WTC11 (cell line): ENCODE data around the gene PGGHG. TPM values are rescaled to one million over a fixed set of nuclear protein-coding genes. Genes with fewer than 3 reads are reported as not detected.

Experiments
- ATAC-seq: fragments of 200-7000 bp; cut with Tn5 transposase; 2 replicates; pipeline ENCODE4 v1.10.0; 2021; ENCODE audit warnings: mild to moderate bottlenecking, moderate library complexity
- CTCF ChIA-PET: fragments of 300-600 bp; sonication (Branson Sonifier 250); formaldehyde crosslinking; loops from one replicate; lab custom pipeline; 2021; ENCODE audit warnings: antibody characterized with exemption; lab: Charles Lee
- POLR2A ChIA-PET: fragments of 350-600 bp; sonication (Branson Sonifier 250); formaldehyde crosslinking; loops from one replicate; lab custom pipeline; 2021; ENCODE audit warnings: antibody characterized with exemption; lab: Charles Lee
- DNase-seq: peaks from one replicate; pipeline ENCODE4 v3.0.0; 2021; ENCODE audit warnings: low spot score
- H3K27ac Mint-ChIP-seq: 2 replicates; pipeline ENCODE4 v1.8.0; 2021; ENCODE audit warnings: mixed read lengths
- H3K27me3 Mint-ChIP-seq: 2 replicates; pipeline ENCODE4 v1.8.0; 2021; ENCODE audit warnings: low read depth, mild to moderate bottlenecking, moderate library complexity, mixed read lengths
- H3K36me3 Mint-ChIP-seq: 2 replicates; pipeline ENCODE4 v1.8.0; 2021; ENCODE audit warnings: mixed read lengths
- H3K4me1 Mint-ChIP-seq: 2 replicates; pipeline ENCODE4 v1.8.0; 2022; ENCODE audit warnings: mixed read lengths
- H3K4me3 Mint-ChIP-seq: 2 replicates; pipeline ENCODE4 v1.8.0; 2021; ENCODE audit warnings: mild to moderate bottlenecking, moderate library complexity, mixed read lengths
- H3K9me3 Mint-ChIP-seq: 2 replicates; pipeline ENCODE4 v1.8.0; 2021; ENCODE audit warnings: mixed read lengths
- CREB1 ChIP-seq: sonication (generic); formaldehyde crosslinking; IDR thresholded peaks from 2 replicates; pipeline ENCODE4 v1.8.0; 2023; ENCODE audit warnings: mild to moderate bottlenecking, missing genetic modification reagents
- ETV6 ChIP-seq: sonication (generic); formaldehyde crosslinking; IDR thresholded peaks from 2 replicates; pipeline ENCODE4 v1.8.1; 2022; ENCODE audit warnings: mild to moderate bottlenecking, missing genetic modification reagents
- IRF2 ChIP-seq: sonication (generic); formaldehyde crosslinking; IDR thresholded peaks from 2 replicates; pipeline ENCODE4 v1.8.0; 2022; ENCODE audit warnings: low read depth, missing genetic modification reagents, borderline replicate concordance
- JAZF1 ChIP-seq: fragments of 250-450 bp; sonication (Bioruptor Pico); IDR thresholded peaks from 2 replicates; pipeline ENCODE4 v1.9.0; 2021; ENCODE audit warnings: moderate library complexity, mild to moderate bottlenecking, inconsistent platforms
- MXD4 ChIP-seq: fragments of 250-450 bp; sonication (Bioruptor Pico); IDR thresholded peaks from 2 replicates; pipeline ENCODE4 v1.8.0; 2021; ENCODE audit warnings: mild to moderate bottlenecking, moderate library complexity, borderline replicate concordance
- RORB ChIP-seq: fragments of 250-450 bp; sonication (Bioruptor Pico); IDR thresholded peaks from 2 replicates; pipeline ENCODE4 v1.9.0; 2021; ENCODE audit warnings: mild to moderate bottlenecking
- ZBTB21 ChIP-seq: sonication (generic); formaldehyde crosslinking; IDR thresholded peaks from 2 replicates; pipeline ENCODE4 v1.8.1; 2023; ENCODE audit warnings: mild to moderate bottlenecking, missing genetic modification reagents, borderline replicate concordance
- ZNF138 ChIP-seq: sonication (generic); formaldehyde crosslinking; conservative IDR thresholded peaks from 2 replicates; pipeline ENCODE4 v1.8.1; 2022; ENCODE audit warnings: mild to moderate bottlenecking, moderate library complexity, missing genetic modification reagents
- ZNF317 ChIP-seq: sonication (generic); formaldehyde crosslinking; IDR thresholded peaks from 2 replicates; pipeline ENCODE4 v1.8.1; 2023; ENCODE audit warnings: low read depth, mild to moderate bottlenecking, moderate library complexity, missing genetic modification reagents, borderline replicate concordance
- total RNA-seq: library from RNA; stranded (reverse); gene quantifications from 3 replicates; pipeline ENCODE4 v1.2.3, GENCODE V29; 2021
- TF ChIP-seq, protein P1 (sequence below): sonication (generic); formaldehyde crosslinking; IDR thresholded peaks from 2 replicates; pipeline ENCODE4 v1.8.0; 2022; ENCODE audit warnings: mild to moderate bottlenecking, missing genetic modification reagents
- TF ChIP-seq, protein P2 (sequence below): sonication (generic); formaldehyde crosslinking; IDR thresholded peaks from 2 replicates; pipeline ENCODE4 v1.8.0; 2023; ENCODE audit warnings: mild to moderate bottlenecking, missing genetic modification reagents
- TF ChIP-seq, protein P3 (sequence below): sonication (generic); formaldehyde crosslinking; IDR thresholded peaks from 2 replicates; pipeline ENCODE4 v1.8.1; 2023; ENCODE audit warnings: mild to moderate bottlenecking, moderate library complexity, missing genetic modification reagents
- TF ChIP-seq, protein P4 (sequence below): sonication (generic); formaldehyde crosslinking; IDR thresholded peaks from 2 replicates; pipeline ENCODE4 v1.8.0; 2022; ENCODE audit warnings: mild to moderate bottlenecking, missing genetic modification reagents
- TF ChIP-seq, protein P5 (sequence below): sonication (generic); formaldehyde crosslinking; IDR thresholded peaks from 2 replicates; pipeline ENCODE4 v1.8.1; 2022; ENCODE audit warnings: low read depth, missing genetic modification reagents, borderline replicate concordance
- TF ChIP-seq, protein P6 (sequence below): fragments of 250-450 bp; sonication (Bioruptor Pico); IDR thresholded peaks from 2 replicates; pipeline ENCODE4 v1.8.0; 2021; ENCODE audit warnings: mild to moderate bottlenecking

Gene PGGHG
- total RNA-seq, 1 experiment from 2014 or later = 74.9 TPM

DNA sequence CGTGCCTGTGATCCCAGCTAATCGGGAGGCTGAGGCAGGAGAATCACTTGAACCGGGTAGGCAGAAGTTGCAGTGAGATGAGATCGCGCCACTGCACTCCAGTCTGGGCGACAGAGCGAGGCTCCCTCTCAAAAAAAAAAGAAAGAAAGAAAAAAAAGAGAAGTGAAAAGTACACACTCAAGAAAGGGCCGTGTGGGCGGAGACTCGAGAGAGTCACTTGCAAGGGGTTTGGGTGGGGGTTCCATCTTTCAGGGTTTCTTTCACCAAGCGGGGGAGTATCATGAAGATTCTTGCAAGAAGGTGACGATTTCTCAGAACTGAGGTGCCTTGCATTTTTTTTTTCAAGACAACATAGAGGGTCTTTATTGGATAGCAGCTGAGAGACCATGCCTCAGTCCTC, 14.4 kb downstream of the PGGHG start (continued):
- TF ChIP-seq JAZF1 (CRISPR knock-in tag) (no peak), MXD4 (CRISPR knock-in tag) (no peak), ETV6 (CRISPR knock-in tag) (no peak)
- TF ChIP-seq, protein P1, sequence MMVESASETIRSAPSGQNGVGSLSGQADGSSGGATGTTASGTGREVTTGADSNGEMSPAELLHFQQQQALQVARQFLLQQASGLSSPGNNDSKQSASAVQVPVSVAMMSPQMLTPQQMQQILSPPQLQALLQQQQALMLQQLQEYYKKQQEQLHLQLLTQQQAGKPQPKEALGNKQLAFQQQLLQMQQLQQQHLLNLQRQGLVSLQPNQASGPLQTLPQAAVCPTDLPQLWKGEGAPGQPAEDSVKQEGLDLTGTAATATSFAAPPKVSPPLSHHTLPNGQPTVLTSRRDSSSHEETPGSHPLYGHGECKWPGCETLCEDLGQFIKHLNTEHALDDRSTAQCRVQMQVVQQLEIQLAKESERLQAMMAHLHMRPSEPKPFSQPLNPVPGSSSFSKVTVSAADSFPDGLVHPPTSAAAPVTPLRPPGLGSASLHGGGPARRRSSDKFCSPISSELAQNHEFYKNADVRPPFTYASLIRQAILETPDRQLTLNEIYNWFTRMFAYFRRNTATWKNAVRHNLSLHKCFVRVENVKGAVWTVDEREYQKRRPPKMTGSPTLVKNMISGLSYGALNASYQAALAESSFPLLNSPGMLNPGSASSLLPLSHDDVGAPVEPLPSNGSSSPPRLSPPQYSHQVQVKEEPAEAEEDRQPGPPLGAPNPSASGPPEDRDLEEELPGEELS (CRISPR knock-in tag) = no peak
- TF ChIP-seq, protein P2, sequence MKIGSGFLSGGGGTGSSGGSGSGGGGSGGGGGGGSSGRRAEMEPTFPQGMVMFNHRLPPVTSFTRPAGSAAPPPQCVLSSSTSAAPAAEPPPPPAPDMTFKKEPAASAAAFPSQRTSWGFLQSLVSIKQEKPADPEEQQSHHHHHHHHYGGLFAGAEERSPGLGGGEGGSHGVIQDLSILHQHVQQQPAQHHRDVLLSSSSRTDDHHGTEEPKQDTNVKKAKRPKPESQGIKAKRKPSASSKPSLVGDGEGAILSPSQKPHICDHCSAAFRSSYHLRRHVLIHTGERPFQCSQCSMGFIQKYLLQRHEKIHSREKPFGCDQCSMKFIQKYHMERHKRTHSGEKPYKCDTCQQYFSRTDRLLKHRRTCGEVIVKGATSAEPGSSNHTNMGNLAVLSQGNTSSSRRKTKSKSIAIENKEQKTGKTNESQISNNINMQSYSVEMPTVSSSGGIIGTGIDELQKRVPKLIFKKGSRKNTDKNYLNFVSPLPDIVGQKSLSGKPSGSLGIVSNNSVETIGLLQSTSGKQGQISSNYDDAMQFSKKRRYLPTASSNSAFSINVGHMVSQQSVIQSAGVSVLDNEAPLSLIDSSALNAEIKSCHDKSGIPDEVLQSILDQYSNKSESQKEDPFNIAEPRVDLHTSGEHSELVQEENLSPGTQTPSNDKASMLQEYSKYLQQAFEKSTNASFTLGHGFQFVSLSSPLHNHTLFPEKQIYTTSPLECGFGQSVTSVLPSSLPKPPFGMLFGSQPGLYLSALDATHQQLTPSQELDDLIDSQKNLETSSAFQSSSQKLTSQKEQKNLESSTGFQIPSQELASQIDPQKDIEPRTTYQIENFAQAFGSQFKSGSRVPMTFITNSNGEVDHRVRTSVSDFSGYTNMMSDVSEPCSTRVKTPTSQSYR (CRISPR knock-in tag) = no peak

DNA sequence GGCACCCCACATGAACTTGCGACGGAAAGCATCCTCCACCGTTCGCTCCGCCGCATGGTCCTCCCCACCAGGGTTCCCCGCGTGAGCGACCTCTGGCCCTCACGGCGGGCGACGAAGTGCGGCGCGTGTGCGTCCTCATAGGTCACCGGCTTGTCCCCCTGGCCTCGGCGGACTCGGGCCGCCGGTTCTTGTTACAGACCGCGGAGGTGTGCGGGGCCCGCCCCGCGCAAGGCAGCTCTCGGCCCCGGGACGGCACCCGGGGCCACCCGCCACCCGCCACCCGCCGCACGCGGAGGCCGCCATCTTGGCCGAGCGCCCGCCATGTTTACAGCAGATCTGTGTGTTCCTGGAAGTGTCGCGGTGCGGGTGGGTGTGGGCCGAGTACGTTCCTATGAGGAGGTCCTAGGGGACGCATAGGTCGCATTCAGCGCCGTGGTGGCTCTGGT, 15.2 kb downstream of the PGGHG start:
- TF ChIP-seq ZNF138 (no peak), RORB (CRISPR knock-in tag) (no peak), CREB1 (CRISPR knock-in tag) (no peak), ZBTB21 (CRISPR knock-in tag) (no peak), ZNF317 (CRISPR knock-in tag) (no peak), IRF2 (no peak)
- TF ChIP-seq, protein P3, sequence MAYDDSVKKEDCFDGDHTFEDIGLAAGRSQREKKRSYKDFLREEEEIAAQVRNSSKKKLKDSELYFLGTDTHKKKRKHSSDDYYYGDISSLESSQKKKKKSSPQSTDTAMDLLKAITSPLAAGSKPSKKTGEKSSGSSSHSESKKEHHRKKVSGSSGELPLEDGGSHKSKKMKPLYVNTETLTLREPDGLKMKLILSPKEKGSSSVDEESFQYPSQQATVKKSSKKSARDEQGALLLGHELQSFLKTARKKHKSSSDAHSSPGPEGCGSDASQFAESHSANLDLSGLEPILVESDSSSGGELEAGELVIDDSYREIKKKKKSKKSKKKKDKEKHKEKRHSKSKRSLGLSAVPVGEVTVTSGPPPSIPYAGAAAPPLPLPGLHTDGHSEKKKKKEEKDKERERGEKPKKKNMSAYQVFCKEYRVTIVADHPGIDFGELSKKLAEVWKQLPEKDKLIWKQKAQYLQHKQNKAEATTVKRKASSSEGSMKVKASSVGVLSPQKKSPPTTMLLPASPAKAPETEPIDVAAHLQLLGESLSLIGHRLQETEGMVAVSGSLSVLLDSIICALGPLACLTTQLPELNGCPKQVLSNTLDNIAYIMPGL (CRISPR knock-in tag) = no peak
- TF ChIP-seq, protein P4, sequence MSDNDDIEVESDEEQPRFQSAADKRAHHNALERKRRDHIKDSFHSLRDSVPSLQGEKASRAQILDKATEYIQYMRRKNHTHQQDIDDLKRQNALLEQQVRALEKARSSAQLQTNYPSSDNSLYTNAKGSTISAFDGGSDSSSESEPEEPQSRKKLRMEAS = no peak
- TF ChIP-seq, protein P5, sequence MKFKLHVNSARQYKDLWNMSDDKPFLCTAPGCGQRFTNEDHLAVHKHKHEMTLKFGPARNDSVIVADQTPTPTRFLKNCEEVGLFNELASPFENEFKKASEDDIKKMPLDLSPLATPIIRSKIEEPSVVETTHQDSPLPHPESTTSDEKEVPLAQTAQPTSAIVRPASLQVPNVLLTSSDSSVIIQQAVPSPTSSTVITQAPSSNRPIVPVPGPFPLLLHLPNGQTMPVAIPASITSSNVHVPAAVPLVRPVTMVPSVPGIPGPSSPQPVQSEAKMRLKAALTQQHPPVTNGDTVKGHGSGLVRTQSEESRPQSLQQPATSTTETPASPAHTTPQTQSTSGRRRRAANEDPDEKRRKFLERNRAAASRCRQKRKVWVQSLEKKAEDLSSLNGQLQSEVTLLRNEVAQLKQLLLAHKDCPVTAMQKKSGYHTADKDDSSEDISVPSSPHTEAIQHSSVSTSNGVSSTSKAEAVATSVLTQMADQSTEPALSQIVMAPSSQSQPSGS = no peak
- TF ChIP-seq, protein P6, sequence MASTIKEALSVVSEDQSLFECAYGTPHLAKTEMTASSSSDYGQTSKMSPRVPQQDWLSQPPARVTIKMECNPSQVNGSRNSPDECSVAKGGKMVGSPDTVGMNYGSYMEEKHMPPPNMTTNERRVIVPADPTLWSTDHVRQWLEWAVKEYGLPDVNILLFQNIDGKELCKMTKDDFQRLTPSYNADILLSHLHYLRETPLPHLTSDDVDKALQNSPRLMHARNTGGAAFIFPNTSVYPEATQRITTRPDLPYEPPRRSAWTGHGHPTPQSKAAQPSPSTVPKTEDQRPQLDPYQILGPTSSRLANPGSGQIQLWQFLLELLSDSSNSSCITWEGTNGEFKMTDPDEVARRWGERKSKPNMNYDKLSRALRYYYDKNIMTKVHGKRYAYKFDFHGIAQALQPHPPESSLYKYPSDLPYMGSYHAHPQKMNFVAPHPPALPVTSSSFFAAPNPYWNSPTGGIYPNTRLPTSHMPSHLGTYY (CRISPR knock-in tag) = no peak
- no peak overlapping the region for H3K4me3 Mint-ChIP-seq
- H3K36me3 Mint-ChIP-seq = no peaks in the 10 kb centered on the region
- H3K27me3 Mint-ChIP-seq = no peaks in the 10 kb centered on the region
- ATAC-seq (no peak), DNase-seq (no peak)
- POLR2A ChIA-PET = interaction anchor here (1.6 kb wide), 1 partner anchor 13 kb away, joined by 5 read pairs; no protein-coding TSS in a partner anchor
- peaks cover 75% of the 10 kb centered on the region for H3K4me1 Mint-ChIP-seq
- peak overlapping the region; percentile 94 for H3K27ac Mint-ChIP-seq
- CTCF ChIA-PET = interaction anchor here (1.0 to 3.2 kb wide), 8 partner anchors 14 to 86 kb away, joined by 3 to 36 read pairs (median 12); partner anchors contain the start of gene PGGHG
- no peaks in the 10 kb centered on the region for H3K9me3 Mint-ChIP-seq
